GM13976 (cell line): Measurements from ENCODE around the gene ERI2.

Experiments used
- DNase-seq: peaks from one replicate; pipeline ENCODE4 v3.0.0; 2012; ENCODE audit warnings: low spot score
- CTCF ChIP-seq: IDR thresholded peaks from 2 replicates; pipeline ENCODE4 v1.5.1; 2012; ENCODE audit warnings: borderline replicate concordance, mild to moderate bottlenecking; ENCODE audit not compliant: insufficient read depth; ENCODE audit errors: extremely low read depth, missing control alignments, control extremely low read depth
- in situ Hi-C: fragments of 300-500 bp; cut with MboI; formaldehyde crosslinking; loops from one replicate; pipeline ENCODE4 v1.12.0; 2022; ENCODE audit warnings: low sequenced_read_pairs, mixed read lengths, inconsistent platforms; ENCODE audit not compliant: unreplicated experiment

ERI2 gene

GRCh38 chr16:20844054-20844453 is 37.8 kb upstream of the ERI2 start:
- TF ChIP-seq CTCF = no peak
- in situ Hi-C loops = no loop called here
- DNase-seq = no peak

- in situ Hi-C loops = no loop called here
- DNase-seq = no peak
- TF ChIP-seq CTCF = no peak
These were observed 33.2 kb upstream of the ERI2 start for GRCh38 chr16:20839504-20839903.

- TF ChIP-seq CTCF = no peak
- DNase-seq = no peak
- in situ Hi-C loops = no loop called here
These were observed 32.0 kb upstream of the ERI2 start for GRCh38 chr16:20838240-20838639.

- no peak for DNase-seq
- TF ChIP-seq CTCF = no peak
- in situ Hi-C loops = no loop called here
These were observed 26.8 kb upstream of the ERI2 start for GRCh38 chr16:20833086-20833485.

- DNase-seq = no peak
- in situ Hi-C loops = no loop called here
- no peak for TF ChIP-seq CTCF
These were observed 24.1 kb upstream of the ERI2 start for GRCh38 chr16:20830372-20830771.

- in situ Hi-C loops = no loop called here
- DNase-seq = no peak
- no peak for TF ChIP-seq CTCF
These were observed 23.3 kb upstream of the ERI2 start for GRCh38 chr16:20829536-20829935.

DNA sequence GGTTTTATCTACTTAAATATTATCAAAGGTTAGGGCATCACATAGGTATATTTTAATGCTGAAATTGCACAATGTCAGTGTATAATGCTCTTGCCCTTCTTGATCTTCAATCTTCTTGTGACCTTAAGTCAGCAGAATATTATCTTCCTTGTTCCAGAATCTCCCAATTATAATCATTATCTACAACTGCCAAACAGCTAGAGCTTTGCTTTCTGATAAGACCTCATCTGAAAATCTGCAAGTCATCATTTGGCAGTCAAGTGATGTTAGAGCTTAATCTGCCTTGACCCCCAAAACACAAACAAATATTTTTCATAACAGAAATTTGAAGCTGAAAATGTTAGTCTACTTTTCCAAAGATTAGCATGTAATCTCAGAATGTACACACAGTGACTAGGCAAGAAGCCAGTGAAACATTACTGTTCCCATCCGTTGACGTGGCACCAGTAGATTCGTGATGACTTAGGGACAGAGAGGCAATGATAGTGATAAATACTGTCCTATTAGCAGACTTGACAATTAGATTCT is 19.8 kb upstream of the ERI2 start:
- in situ Hi-C loops = no loop called here
- no peak for DNase-seq
- no peak for TF ChIP-seq CTCF
